H1 (cell line): ENCODE measurements around the gene DEFB112. TPM values are rescaled to one million over a fixed set of nuclear protein-coding genes. Genes with fewer than 3 reads are reported as not detected.

Experiments used
- CTCF ChIA-PET: fragments of 300-600 bp; sonication (Branson Sonifier 250); formaldehyde crosslinking; loops from one replicate; lab custom pipeline; 2021; ENCODE audit not compliant: partially characterized antibody; lab: Charles Lee
- POLR2A ChIA-PET: fragments of 300-600 bp; sonication (Branson Sonifier 250); formaldehyde crosslinking; loops from one replicate; lab custom pipeline; 2021; ENCODE audit warnings: inconsistent platforms; ENCODE audit not compliant: partially characterized antibody; lab: Charles Lee
- DNase-seq, 2 experiments: peaks; one replicate each; pipeline versions ENCODE4 v3.0.0 to v3.0.0-alpha.2; 2010 to 2022; ENCODE audit warnings: low spot score in 2 of 2, low read depth in 1 of 2, mixed read lengths in 1 of 2
- FAIRE-seq: peaks from 2 replicates; lab custom pipeline; 2011; peaks lifted over from hg19 to GRCh38; lab: Jason Lieb, UNC
- H2AFZ ChIP-seq: 2 replicates; pipeline ENCODE4 v1.8.1; 2012; ENCODE audit warnings: low read length, inconsistent platforms
- H2AK5ac ChIP-seq: 2 replicates; pipeline ENCODE4 v1.6.1; 2013; ENCODE audit warnings: low read depth, low read length
- H2BK120ac ChIP-seq: replicated peaks from 2 replicates; pipeline ENCODE3; 2013; ENCODE audit warnings: low read depth, low read length, inconsistent platforms
- H2BK12ac ChIP-seq: 2 replicates; pipeline ENCODE4 v1.6.1; 2013; ENCODE audit warnings: low read depth, low read length
- H2BK15ac ChIP-seq: 2 replicates; pipeline ENCODE4 v1.6.1; 2013; ENCODE audit warnings: low read length
- H2BK20ac ChIP-seq: 2 replicates; pipeline ENCODE4 v1.6.1; 2013; ENCODE audit warnings: low read length
- H2BK5ac ChIP-seq: 2 replicates; pipeline ENCODE4 v1.6.1; 2013; ENCODE audit warnings: low read depth, low read length
- H3K14ac ChIP-seq: 2 replicates; pipeline ENCODE4 v1.6.1; 2013; ENCODE audit warnings: inconsistent platforms; ENCODE audit not compliant: insufficient read length
- H3K18ac ChIP-seq: 2 replicates; pipeline ENCODE4 v1.6.1; 2013; ENCODE audit warnings: low read length; ENCODE audit errors: extremely low read depth
- H3K23ac ChIP-seq: 2 replicates; pipeline ENCODE4 v1.6.1; 2013; ENCODE audit warnings: inconsistent platforms; ENCODE audit not compliant: insufficient read length
- H3K23me2 ChIP-seq: 2 replicates; pipeline ENCODE4 v1.6.1; 2013; ENCODE audit warnings: low read depth, low read length
- H3K27ac ChIP-seq: 2 replicates; pipeline ENCODE4 v1.6.1; 2011; ENCODE audit warnings: low read depth, low read length, inconsistent platforms
- H3K27me3 ChIP-seq, 4 experiments: replicated peaks in 1 of 4; 1 replicate in 1 of 4; 2 replicates in 3 of 4; pipeline versions ENCODE4 v1.6.1 to v1.8.1; 2011 to 2013; ENCODE audit warnings: low read length in 3 of 4, mild to moderate bottlenecking in 3 of 4, inconsistent platforms in 2 of 4, mixed read lengths in 2 of 4, moderate library complexity in 1 of 4; ENCODE audit not compliant: control insufficient read depth in 3 of 4, insufficient read depth in 3 of 4; ENCODE audit errors: extremely low read depth in 1 of 4
- H3K36me3 ChIP-seq, 4 experiments: 2 replicates each; pipeline versions ENCODE4 v1.6.1 to v1.8.1; 2011 to 2013; ENCODE audit warnings: mild to moderate bottlenecking in 4 of 4, low read length in 3 of 4, moderate library complexity in 2 of 4, control low read depth in 1 of 4, inconsistent platforms in 1 of 4; ENCODE audit not compliant: insufficient read depth in 4 of 4, control insufficient read depth in 2 of 4
- H3K4ac ChIP-seq: replicated peaks from 2 replicates; pipeline ENCODE3; 2013; ENCODE audit warnings: low read length, low read depth, mixed read lengths, inconsistent platforms; ENCODE audit not compliant: insufficient read length
- H3K4me1 ChIP-seq, 4 experiments: replicated peaks in 1 of 4; 1 replicate in 1 of 4; 2 replicates in 3 of 4; pipeline versions ENCODE4 v1.6.1 to v1.8.1; 2011 to 2013; ENCODE audit warnings: low read length in 3 of 4, inconsistent platforms in 2 of 4, mixed read lengths in 1 of 4; ENCODE audit not compliant: insufficient read depth in 4 of 4, control insufficient read depth in 3 of 4
- H3K4me2 ChIP-seq, 2 experiments: 2 replicates each; pipeline versions ENCODE4 v1.6.1 to v1.8.1; 2011 to 2013; ENCODE audit warnings: low read depth in 2 of 2, low read length in 2 of 2, control low read depth in 1 of 2, inconsistent platforms in 1 of 2, mild to moderate bottlenecking in 1 of 2; ENCODE audit not compliant: insufficient read depth in 1 of 2
- H3K4me3 ChIP-seq, 4 experiments: fragments of 200-600, 300-600 bp in 1 of 4; sonication (generic), shearing (Covaris generic), sonication (Bioruptor Twin) in 1 of 4; 2 replicates each; pipeline versions ENCODE4 v1.5.1 to v1.8.1; 2011 to 2016; ENCODE audit warnings: low read length in 4 of 4, low read depth in 3 of 4, control low read depth in 2 of 4, inconsistent platforms in 2 of 4, mild to moderate bottlenecking in 2 of 4, mixed read lengths in 1 of 4, moderate library complexity in 1 of 4; ENCODE audit not compliant: insufficient read depth in 2 of 4; ENCODE audit errors: extremely low read depth in 1 of 4
- H3K56ac ChIP-seq: replicated peaks from 2 replicates; pipeline ENCODE3; 2013; ENCODE audit warnings: low read depth, mild to moderate bottlenecking, mixed read lengths, low read length, inconsistent platforms; ENCODE audit not compliant: insufficient read length
- H3K79me1 ChIP-seq: 2 replicates; pipeline ENCODE4 v1.6.1; 2013; ENCODE audit warnings: low read depth, low read length, control low read depth
- H3K79me2 ChIP-seq, 2 experiments: 2 replicates each; pipeline versions ENCODE4 v1.6.1 to v1.8.1; 2012 to 2013; ENCODE audit warnings: low read length in 2 of 2, mild to moderate bottlenecking in 2 of 2, inconsistent platforms in 1 of 2; ENCODE audit not compliant: insufficient read depth in 2 of 2, control insufficient read depth in 1 of 2
- H3K9ac ChIP-seq, 4 experiments: replicated peaks in 1 of 4; 1 replicate in 1 of 4; 2 replicates in 3 of 4; pipeline versions ENCODE4 v1.6.1 to v1.8.1; 2011 to 2013; ENCODE audit warnings: low read depth in 3 of 4, low read length in 3 of 4, control low read depth in 2 of 4, mild to moderate bottlenecking in 2 of 4, moderate library complexity in 2 of 4, inconsistent platforms in 1 of 4; ENCODE audit errors: extremely low read depth in 1 of 4
- H3K9me3 ChIP-seq, 2 experiments: 2 replicates each; pipeline versions ENCODE4 v1.6.1 to v1.8.1; 2012 to 2013; ENCODE audit warnings: mild to moderate bottlenecking in 2 of 2, moderate library complexity in 2 of 2, control low read depth in 1 of 2, inconsistent platforms in 1 of 2, low read depth in 1 of 2, low read length in 1 of 2, mixed read lengths in 1 of 2; ENCODE audit not compliant: insufficient read depth in 2 of 2
- H4K20me1 ChIP-seq, 2 experiments: replicated peaks in 1 of 2; 2 replicates each; pipeline versions ENCODE3 to v1.8.1; 2011 to 2013; ENCODE audit warnings: inconsistent platforms in 2 of 2, low read length in 2 of 2, mild to moderate bottlenecking in 1 of 2; ENCODE audit not compliant: insufficient read depth in 2 of 2, control insufficient read depth in 1 of 2
- H4K5ac ChIP-seq: 2 replicates; pipeline ENCODE4 v1.6.1; 2013; ENCODE audit warnings: low read length, low read depth, mixed read lengths, inconsistent platforms; ENCODE audit not compliant: insufficient read length
- H4K8ac ChIP-seq: 2 replicates; pipeline ENCODE4 v1.8.0; 2013; ENCODE audit warnings: mild to moderate bottlenecking, moderate library complexity, low read length, inconsistent platforms; ENCODE audit not compliant: insufficient read depth; ENCODE audit errors: extremely low read depth
- H4K91ac ChIP-seq: replicated peaks from 2 replicates; pipeline ENCODE3; 2013; ENCODE audit warnings: low read length, mixed read lengths, inconsistent platforms; ENCODE audit not compliant: insufficient read length
- CBX8 ChIP-seq: fragments of 300-800, 300-1000 bp; sonication (generic); IDR thresholded peaks from 2 replicates; pipeline ENCODE4 v1.7.1; 2016; ENCODE audit warnings: low read depth, low read length, borderline replicate concordance
- EGR1 ChIP-seq: IDR thresholded peaks from 2 replicates; pipeline ENCODE4 v1.6.1; 2011; ENCODE audit warnings: low read depth, low read length, borderline replicate concordance
- HDAC2 ChIP-seq, 2 experiments: fragments of 300-600 bp in 1 of 2; sonication (generic) in 1 of 2; IDR thresholded peaks; 2 replicates each; pipeline ENCODE4 v1.6.1; 2011 to 2012; ENCODE audit warnings: low read depth in 2 of 2, low read length in 2 of 2, mild to moderate bottlenecking in 2 of 2, moderate library complexity in 2 of 2, borderline replicate concordance in 1 of 2, inconsistent platforms in 1 of 2
- JUN ChIP-seq: IDR thresholded peaks from 2 replicates; pipeline ENCODE4 v1.6.1; 2011; ENCODE audit warnings: low read depth, mild to moderate bottlenecking, improper control_type of control experiment, low read length
- JUND ChIP-seq: IDR thresholded peaks from 2 replicates; pipeline ENCODE4 v1.6.1; 2011; ENCODE audit warnings: mild to moderate bottlenecking, improper control_type of control experiment, low read length
- KDM1A ChIP-seq: fragments of 200-600, 300-600 bp; sonication (generic); IDR thresholded peaks from 2 replicates; pipeline ENCODE4 v1.7.1; 2016; ENCODE audit warnings: mild to moderate bottlenecking, low read length, borderline replicate concordance
- MAFK ChIP-seq: IDR thresholded peaks from 2 replicates; pipeline ENCODE4 v1.6.1; 2012; ENCODE audit warnings: low read depth, mild to moderate bottlenecking, improper control_type of control experiment, low read length
- NANOG ChIP-seq: IDR thresholded peaks from 2 replicates; pipeline ENCODE4 v1.6.1; 2011; ENCODE audit warnings: low read length, low read depth, mild to moderate bottlenecking, inconsistent platforms; ENCODE audit not compliant: insufficient read depth, poor library complexity, severe bottlenecking
- POU5F1 ChIP-seq: IDR thresholded peaks from 2 replicates; pipeline ENCODE4 v1.6.1; 2011; ENCODE audit warnings: low read depth, mild to moderate bottlenecking, low read length, moderate library complexity
- RNF2 ChIP-seq: fragments of 200-900, 300-1000 bp; sonication (generic); IDR thresholded peaks from 2 replicates; pipeline ENCODE4 v1.7.1; 2016; ENCODE audit warnings: borderline replicate concordance, low read depth, mild to moderate bottlenecking, antibody characterized with exemption, low read length; ENCODE audit not compliant: poor library complexity, severe bottlenecking; ENCODE audit errors: missing control alignments
- TAF7 ChIP-seq: optimal IDR thresholded peaks from 2 replicates; pipeline ENCODE3; 2011; ENCODE audit warnings: low read depth, mild to moderate bottlenecking, inconsistent platforms, low read length, moderate library complexity, borderline replicate concordance
- TCF12 ChIP-seq: IDR thresholded peaks from 2 replicates; pipeline ENCODE4 v1.6.1; 2011; ENCODE audit warnings: low read depth, mild to moderate bottlenecking, low read length
- WGBS, 2 experiments: shearing (Covaris generic) in 1 of 2; methylation state at CpG; one replicate each; pipeline versions ENCODE4 v1.1.6 to v1.1.7; 2013 to 2015; ENCODE audit warnings: low lambda C conversion rate in 2 of 2, mixed read lengths in 2 of 2, inconsistent platforms in 1 of 2, low coverage in 1 of 2, missing lambda C conversion rate in 1 of 2; ENCODE audit not compliant: insufficient replicate concordance in 2 of 2, insufficient coverage in 1 of 2, insufficient read length in 1 of 2; ENCODE audit errors: extremely low coverage in 1 of 2, missing lambda C conversion rate in 1 of 2; 5-methylcytosine and 5-hydroxymethylcytosine counted together
- polyA plus RNA-seq, 7 experiments: library from polyadenylated mRNA; depleted of rRNA in 3 of 7; stranded (reverse) in 5 of 7; unstranded in 2 of 7; fragments of >200 nt in 5 of 7; fragments of 200-250 nt in 2 of 7; gene quantifications; 1 replicate in 5 of 7; 2 replicates in 1 of 7; 4 replicates in 1 of 7; pipeline versions ENCODE4 v1.2.1 to v1.2.3, GENCODE V29; 2011 to 2013; ENCODE audit warnings: missing spikeins in 2 of 7, mixed read lengths in 2 of 7
- total RNA-seq: library from RNA; stranded (reverse); fragmentation: NEBNext Ultra II Directional; extraction: Animal tissue kit (Norgen Biotek cat#: 25700); gene quantifications from 2 replicates; pipeline ENCODE4 v1.2.1, GENCODE V29; 2021
- TF ChIP-seq, protein P1 (sequence below): IDR thresholded peaks from 2 replicates; pipeline ENCODE4 v1.6.1; 2011; ENCODE audit warnings: low read depth, mild to moderate bottlenecking, low read length; ENCODE audit not compliant: insufficient read depth

DEFB112 gene
- total and polyA plus RNA-seq, 2 of the 8 experiments (the other 6 are each of a cell fraction or from before 2014, with no cell fraction given), result not detected

DNA sequence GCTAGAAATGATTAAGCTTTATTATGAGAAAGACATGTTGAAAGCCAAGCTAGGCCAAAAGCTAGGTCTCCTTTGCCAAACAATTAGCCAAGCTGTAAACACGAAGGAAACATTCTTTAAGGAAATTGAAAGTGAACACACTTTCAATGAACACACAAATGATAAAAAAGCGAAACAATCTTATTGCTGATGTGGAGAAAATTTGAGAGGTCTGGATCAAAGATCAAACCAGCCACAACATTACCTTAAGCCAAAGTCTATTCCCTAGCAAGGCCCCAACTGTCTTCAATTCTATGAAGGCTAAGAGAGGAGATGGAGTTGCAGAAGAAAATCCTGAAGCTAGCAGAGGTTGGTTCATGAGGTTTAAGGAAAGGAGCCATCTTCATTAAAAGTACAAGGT lies 40.2 kb upstream of the DEFB112 start:
- Histone ChIP-seq H3K79me2 (no peaks in the 10 kb centered on the region), H3K23me2 (no peaks in the 10 kb centered on the region)

More for the DNA sequence above, 40.2 kb upstream of the DEFB112 start:
- H2BK15ac ChIP-seq, result no peak overlapping the region
- no peak overlapping the region for H2BK12ac ChIP-seq
- no peak overlapping the region for H3K18ac ChIP-seq
- DNase-seq (no peak), FAIRE-seq (no peak)
- no peak overlapping the region for H4K5ac ChIP-seq
- no peak for TF ChIP-seq HDAC2 (IDR thresholded peaks at IDR 0.05; ENCODE audit: borderline replicate concordance in 1 of 2, low read depth in 2 of 2, low read length in 2 of 2)
- TF ChIP-seq CBX8, result no peak
- TF ChIP-seq JUN, result no peak
- TF ChIP-seq JUND, result no peak
- TF ChIP-seq TAF7, result no peak
- TF ChIP-seq POU5F1, result no peak
- TF ChIP-seq, protein P1, sequence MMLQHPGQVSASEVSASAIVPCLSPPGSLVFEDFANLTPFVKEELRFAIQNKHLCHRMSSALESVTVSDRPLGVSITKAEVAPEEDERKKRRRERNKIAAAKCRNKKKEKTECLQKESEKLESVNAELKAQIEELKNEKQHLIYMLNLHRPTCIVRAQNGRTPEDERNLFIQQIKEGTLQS, result no peak
- TF ChIP-seq NANOG, result no peak
- no peak for TF ChIP-seq RNF2
- TF ChIP-seq TCF12, result no peak
- TF ChIP-seq KDM1A, result no peak
- no peak for TF ChIP-seq MAFK
- no peak for TF ChIP-seq EGR1
- peak overlapping the region; percentile 72; the same call in 1 of the 2 replicates for H2AFZ ChIP-seq
- H4K8ac ChIP-seq, result no peak overlapping the region
- H3K27ac ChIP-seq, result no peak overlapping the region
- H3K4me2 ChIP-seq, result no peak overlapping the region
- ChIA-PET CTCF (interaction anchor here (0.9 to 3.8 kb wide), 5 partner anchors 9 to 28 kb away, joined by 3 to 16 read pairs (median 6); no protein-coding TSS in a partner anchor), POLR2A (no interaction called here)
- H3K4me1 ChIP-seq, result no peaks in the 10 kb centered on the region
- no peak overlapping the region for H2BK120ac ChIP-seq
- H2BK5ac ChIP-seq, result no peak overlapping the region
- H3K9me3 ChIP-seq, result no peaks in the 10 kb centered on the region
- 86% methylated on average over 2 of the region's 2 CpGs; no CpG with 5 or more reads in 1 of the 2 experiments for WGBS, 2 experiments
- no peak overlapping the region for H3K23ac ChIP-seq
- H4K91ac ChIP-seq, result no peak overlapping the region
- no peaks in the 10 kb centered on the region for H3K27me3 ChIP-seq
- H4K20me1 ChIP-seq, result no peaks in the 10 kb centered on the region
- H3K14ac ChIP-seq, result no peak overlapping the region
- H3K79me1 ChIP-seq, result no peaks in the 10 kb centered on the region
- no peak overlapping the region for H3K4ac ChIP-seq
- no peaks in the 10 kb centered on the region for H3K36me3 ChIP-seq
- no peak overlapping the region for H3K9ac ChIP-seq
- H3K4me3 ChIP-seq, result no peak overlapping the region
- no peak overlapping the region for H3K56ac ChIP-seq
- H2AK5ac ChIP-seq, result no peak overlapping the region
- H2BK20ac ChIP-seq, result no peak overlapping the region
